CD4-positive, CD25-positive, alpha-beta regulatory T cell (primary cell): ENCODE data around the gene CLPTM1L. TPM values are rescaled to one million over a fixed set of nuclear protein-coding genes. Genes with fewer than 3 reads are reported as not detected.
A peak's percentile ranks its signal among the peaks of the same experiment; 100 is the strongest.

ENCODE experiments used
- ATAC-seq, 2 donors: fragments of 150-1000 bp; cut with Tn5 transposase; one replicate each; pipeline ENCODE4 v1.10.0; 2021; ENCODE audit warnings: low read depth in 2 of 2, moderate number of reproducible peaks in 2 of 2, moderate library complexity in 1 of 2
- DNase-seq, 3 donors: peaks; one replicate each; pipeline versions ENCODE4 v3.0.0 to v3.0.0-alpha.2; 2012 to 2022; ENCODE audit warnings: mixed read lengths in 1 of 3
- H3K27ac ChIP-seq: one replicate; pipeline ENCODE4 v1.7.0; 2013; ENCODE audit warnings: mild to moderate bottlenecking, low read length; ENCODE audit not compliant: insufficient read depth, poor library complexity, severe bottlenecking
- H3K27me3 ChIP-seq: one replicate; pipeline ENCODE4 v1.7.0; 2013; ENCODE audit warnings: low read length; ENCODE audit not compliant: control insufficient read depth, insufficient read depth
- H3K36me3 ChIP-seq: one replicate; pipeline ENCODE4 v1.7.0; 2013; ENCODE audit warnings: mild to moderate bottlenecking, low read length, moderate library complexity; ENCODE audit not compliant: control insufficient read depth, insufficient read depth
- H3K4me1 ChIP-seq: 2 replicates; pipeline ENCODE4 v1.7.0; 2013; ENCODE audit warnings: mild to moderate bottlenecking, low read length; ENCODE audit not compliant: insufficient read depth, control insufficient read depth, poor library complexity, severe bottlenecking
- H3K4me3 ChIP-seq: one replicate; pipeline ENCODE4 v1.7.0; 2013; ENCODE audit warnings: low read depth, mild to moderate bottlenecking, low read length, moderate library complexity
- H3K9me3 ChIP-seq, 2 experiments: 1 replicate in 1 of 2; 2 replicates in 1 of 2; pipeline ENCODE4 v1.7.0; 2013; ENCODE audit warnings: low read length in 2 of 2, mild to moderate bottlenecking in 1 of 2, moderate library complexity in 1 of 2; ENCODE audit not compliant: control insufficient read depth in 2 of 2
- H3K27ac Mint-ChIP-seq, 3 donors: one replicate each; pipeline ENCODE4 v1.8.0; 2020 to 2022; ENCODE audit warnings: mild to moderate bottlenecking in 3 of 3, mixed read lengths in 3 of 3, moderate library complexity in 2 of 3
- H3K27me3 Mint-ChIP-seq: one replicate; pipeline ENCODE4 v1.8.0; 2022; ENCODE audit warnings: mild to moderate bottlenecking, mixed read lengths
- H3K36me3 Mint-ChIP-seq: one replicate; pipeline ENCODE4 v1.8.0; 2020; ENCODE audit warnings: mixed read lengths
- H3K4me1 Mint-ChIP-seq, 4 donors: one replicate each; pipeline ENCODE4 v1.8.0; 2020 to 2022; ENCODE audit warnings: mixed read lengths in 4 of 4, mild to moderate bottlenecking in 1 of 4
- H3K4me3 Mint-ChIP-seq, 4 donors: one replicate each; pipeline ENCODE4 v1.8.0; 2020 to 2022; ENCODE audit warnings: mild to moderate bottlenecking in 4 of 4, mixed read lengths in 4 of 4, moderate library complexity in 3 of 4
- H3K9me3 Mint-ChIP-seq, 7 donors: one replicate each; pipeline ENCODE4 v1.8.0; 2020 to 2022; ENCODE audit warnings: mixed read lengths in 7 of 7, mild to moderate bottlenecking in 3 of 7, moderate library complexity in 2 of 7
- polyA plus RNA-seq, 4 donors: library from polyadenylated mRNA; unstranded; fragments of 300-500 nt; fragmentation: Illumina TruSeq; gene quantifications; one replicate each; pipeline ENCODE4 v1.2.3, GENCODE V29; 2021
- total RNA-seq: library from RNA; stranded (reverse); gene quantifications from one replicate; pipeline ENCODE4 v1.2.3, GENCODE V29; 2022

The CLPTM1L gene
- total and polyA plus RNA-seq, 5 donors from 2014 or later = 25.3 to 104 (median 58.8) TPM

GRCh38 chr5:1383886-1384401, 39.0 kb upstream of the CLPTM1L start:
- ATAC-seq (no peak), DNase-seq (no peak)
- H3K27ac ChIP-seq = no peak overlapping the region
- no peaks in the 10 kb centered on the region for H3K9me3 ChIP-seq
- Mint-ChIP-seq H3K9me3 (peaks cover 0 to 1% (median 0%) of the 10 kb centered on the region in 7 donors), H3K4me3 (peak overlapping the region in 2 of 4 donors; percentile 38 to 97), H3K4me1 (peaks cover 0 to 33% (median 19%) of the 10 kb centered on the region in 4 donors), H3K27ac (no peak overlapping the region), H3K27me3 (no peaks in the 10 kb centered on the region), H3K36me3 (no peaks in the 10 kb centered on the region)
- peaks cover 20% of the 10 kb centered on the region for H3K4me1 ChIP-seq
- no peak overlapping the region for H3K4me3 ChIP-seq
- no peaks in the 10 kb centered on the region for H3K36me3 ChIP-seq
- peaks cover 2% of the 10 kb centered on the region for H3K27me3 ChIP-seq

- Mint-ChIP-seq H3K9me3 (peaks cover 0 to 1% (median 0%) of the 10 kb centered on the region in 7 donors), H3K27me3 (no peaks in the 10 kb centered on the region), H3K27ac (no peak overlapping the region), H3K36me3 (no peaks in the 10 kb centered on the region), H3K4me3 (no peak overlapping the region), H3K4me1 (peaks cover 0 to 33% (median 19%) of the 10 kb centered on the region in 4 donors)
- Histone ChIP-seq H3K27me3 (peaks cover 2% of the 10 kb centered on the region), H3K9me3 (no peaks in the 10 kb centered on the region), H3K27ac (no peak overlapping the region), H3K4me3 (no peak overlapping the region), H3K4me1 (peaks cover 20% of the 10 kb centered on the region), H3K36me3 (no peaks in the 10 kb centered on the region)
- ATAC-seq (no peak), DNase-seq (no peak)
Observed at GRCh38 chr5:1383344-1383743, 38.4 kb upstream of the CLPTM1L start.

GRCh38 chr5:1382248-1382700, 37.4 kb upstream of the CLPTM1L start:
- H3K9me3 ChIP-seq = no peaks in the 10 kb centered on the region
- peaks cover 0 to 25% (median 19%) of the 10 kb centered on the region in 4 donors for H3K4me1 Mint-ChIP-seq
- H3K4me1 ChIP-seq = peaks cover 20% of the 10 kb centered on the region
- peak overlapping the region in 2 of 4 donors; percentile 13 to 44 for H3K4me3 Mint-ChIP-seq
- H3K27me3 ChIP-seq = no peaks in the 10 kb centered on the region
- DNase-seq (no peak), ATAC-seq (no peak)
- peaks cover 0 to 1% (median 0%) of the 10 kb centered on the region in 7 donors for H3K9me3 Mint-ChIP-seq
- H3K27ac ChIP-seq = no peak overlapping the region
- no peak overlapping the region for H3K4me3 ChIP-seq
- H3K27me3 Mint-ChIP-seq = no peaks in the 10 kb centered on the region
- H3K36me3 Mint-ChIP-seq = no peaks in the 10 kb centered on the region
- no peak overlapping the region for H3K27ac Mint-ChIP-seq
- H3K36me3 ChIP-seq = no peaks in the 10 kb centered on the region

GRCh38 chr5:1381370-1382247, 36.7 kb upstream of the CLPTM1L start:
- H3K27me3 Mint-ChIP-seq = peaks cover 4% of the 10 kb centered on the region
- no peaks in the 10 kb centered on the region for H3K36me3 ChIP-seq
- no peak overlapping the region for H3K4me3 ChIP-seq
- ATAC-seq (no peak), DNase-seq (no peak)
- no peaks in the 10 kb centered on the region for H3K9me3 ChIP-seq
- H3K27ac ChIP-seq = no peak overlapping the region
- peaks cover 16% of the 10 kb centered on the region for H3K4me1 ChIP-seq
- H3K36me3 Mint-ChIP-seq = no peaks in the 10 kb centered on the region
- H3K27ac Mint-ChIP-seq = peak overlapping the region in 1 of 3 donors; percentile 24
- no peak overlapping the region for H3K4me3 Mint-ChIP-seq
- H3K4me1 Mint-ChIP-seq = peaks cover 0 to 19% (median 14%) of the 10 kb centered on the region in 4 donors
- peaks cover 0 to 1% (median 0%) of the 10 kb centered on the region in 7 donors for H3K9me3 Mint-ChIP-seq
- no peaks in the 10 kb centered on the region for H3K27me3 ChIP-seq

GRCh38 chr5:1380910-1381309, 36.0 kb upstream of the CLPTM1L start:
- Histone ChIP-seq H3K4me3 (no peak overlapping the region), H3K27ac (no peak overlapping the region), H3K27me3 (no peaks in the 10 kb centered on the region), H3K9me3 (no peaks in the 10 kb centered on the region), H3K36me3 (no peaks in the 10 kb centered on the region), H3K4me1 (peaks cover 13% of the 10 kb centered on the region)
- H3K27me3 Mint-ChIP-seq = peaks cover 4% of the 10 kb centered on the region
- H3K27ac Mint-ChIP-seq = peak overlapping the region in 1 of 3 donors; percentile 24
- DNase-seq = no peak
- ATAC-seq = no peak
- peaks cover 0 to 13% (median 10%) of the 10 kb centered on the region in 4 donors for H3K4me1 Mint-ChIP-seq
- H3K9me3 Mint-ChIP-seq = peaks cover 0 to 1% (median 0%) of the 10 kb centered on the region in 7 donors
- H3K4me3 Mint-ChIP-seq = peak overlapping the region; percentile 15 to 83 (median 72)
- H3K36me3 Mint-ChIP-seq = no peaks in the 10 kb centered on the region

GRCh38 chr5:1380011-1380817, 35.3 kb upstream of the CLPTM1L start:
- H3K9me3 ChIP-seq = no peaks in the 10 kb centered on the region
- H3K27me3 Mint-ChIP-seq = peaks cover 4% of the 10 kb centered on the region
- ATAC-seq = peak; percentile 83 to 87
- peak; percentile 33 to 66 (median 57) for DNase-seq
- peak overlapping the region in 2 of 3 donors; percentile 67 to 87 for H3K27ac Mint-ChIP-seq
- peaks cover 0 to 8% (median 6%) of the 10 kb centered on the region in 4 donors for H3K4me1 Mint-ChIP-seq
- no peak overlapping the region for H3K27ac ChIP-seq
- no peaks in the 10 kb centered on the region for H3K27me3 ChIP-seq
- peaks cover 7% of the 10 kb centered on the region for H3K4me1 ChIP-seq
- peak overlapping the region; percentile 78 to 89 (median 82) for H3K4me3 Mint-ChIP-seq
- H3K36me3 Mint-ChIP-seq = no peaks in the 10 kb centered on the region
- H3K4me3 ChIP-seq = no peak overlapping the region
- peaks cover 0 to 1% (median 0%) of the 10 kb centered on the region in 7 donors for H3K9me3 Mint-ChIP-seq
- H3K36me3 ChIP-seq = no peaks in the 10 kb centered on the region

GRCh38 chr5:1378866-1379659, 34.2 kb upstream of the CLPTM1L start:
- Histone ChIP-seq H3K27me3 (no peaks in the 10 kb centered on the region), H3K36me3 (no peaks in the 10 kb centered on the region), H3K4me1 (peaks cover 5% of the 10 kb centered on the region), H3K27ac (no peak overlapping the region), H3K4me3 (no peak overlapping the region), H3K9me3 (no peaks in the 10 kb centered on the region)
- Mint-ChIP-seq H3K27me3 (peaks cover 4% of the 10 kb centered on the region), H3K4me3 (no peak overlapping the region), H3K4me1 (peaks cover 0 to 6% (median 4%) of the 10 kb centered on the region in 4 donors), H3K27ac (no peak overlapping the region), H3K36me3 (no peaks in the 10 kb centered on the region), H3K9me3 (peaks cover 0 to 1% (median 0%) of the 10 kb centered on the region in 7 donors)
- DNase-seq (no peak), ATAC-seq (no peak)
